ENCODE data around the gene TOMM7. TPM values are rescaled to one million over a fixed set of nuclear protein-coding genes. Genes with fewer than 3 reads are reported as not detected.

The TOMM7 gene
- total RNA-seq, 4 donors from 2014 or later: 73.2 to 217 (median 126) TPM

DNA sequence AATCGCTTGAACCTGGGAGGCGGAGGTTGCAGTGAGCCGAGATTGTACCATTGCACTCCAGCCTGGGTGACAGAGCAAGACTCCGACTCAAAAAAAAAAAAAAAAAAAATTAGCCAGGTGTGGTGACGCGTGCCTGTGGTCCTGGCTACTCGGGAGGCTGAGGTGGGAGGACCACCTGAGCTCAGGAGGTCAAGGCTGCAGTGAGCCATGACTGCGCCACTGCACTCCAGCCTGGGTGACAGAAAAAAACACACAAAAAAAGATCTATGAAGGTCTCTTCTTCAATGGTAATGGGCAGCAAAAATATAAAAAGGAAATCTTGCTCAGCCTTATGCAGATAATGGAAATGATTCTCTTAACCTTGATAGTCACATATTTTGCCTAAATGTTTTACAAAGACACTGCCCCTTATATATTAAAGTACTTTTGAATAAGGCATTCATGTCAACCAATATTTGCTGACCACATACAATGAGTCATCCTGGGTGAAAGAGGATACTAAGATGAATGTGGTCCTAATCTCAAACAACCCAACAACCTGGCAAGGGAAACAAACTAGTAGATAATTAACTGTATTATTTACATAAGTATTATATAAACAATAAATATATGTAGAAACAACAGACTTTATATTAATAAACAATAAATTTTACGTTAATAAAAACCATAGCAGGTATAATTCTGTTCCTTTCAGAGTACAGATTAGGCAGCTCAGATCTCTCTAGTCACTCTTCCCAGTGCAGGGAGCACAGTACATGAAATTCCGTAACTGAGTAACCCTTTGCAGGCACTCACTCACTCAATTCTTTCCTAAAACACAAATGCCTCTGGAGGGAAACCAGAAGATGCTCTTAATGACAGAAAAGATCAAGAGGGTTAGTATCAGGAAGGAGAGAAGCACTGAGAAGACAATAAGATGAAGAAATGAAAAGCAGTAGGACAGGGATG is 8.1 kb downstream of the TOMM7 start:
- peaks cover 0 to 79% (median 8%) of the 10 kb centered on the region in 3 donors for H3K36me3 ChIP-seq
- no peaks in the 10 kb centered on the region for H3K9me3 ChIP-seq
- no peaks in the 10 kb centered on the region for H3K27me3 ChIP-seq
- no peak for DNase-seq
- H3K27ac ChIP-seq: no peak overlapping the region
- TF ChIP-seq POLR2A (IDR thresholded peaks at IDR 0.05): no peak
- TF ChIP-seq CTCF (IDR thresholded peaks at IDR 0.05): no peak
- H3K4me3 ChIP-seq: no peak overlapping the region
- WGBS, 2 donors: 81 to 83% methylated on average over 10 of the region's 10 CpGs
- peaks cover 0 to 13% (median 0%) of the 10 kb centered on the region in 3 donors for H3K4me1 ChIP-seq
- intact Hi-C loops (cut with DNase I): no loop called here

DNA sequence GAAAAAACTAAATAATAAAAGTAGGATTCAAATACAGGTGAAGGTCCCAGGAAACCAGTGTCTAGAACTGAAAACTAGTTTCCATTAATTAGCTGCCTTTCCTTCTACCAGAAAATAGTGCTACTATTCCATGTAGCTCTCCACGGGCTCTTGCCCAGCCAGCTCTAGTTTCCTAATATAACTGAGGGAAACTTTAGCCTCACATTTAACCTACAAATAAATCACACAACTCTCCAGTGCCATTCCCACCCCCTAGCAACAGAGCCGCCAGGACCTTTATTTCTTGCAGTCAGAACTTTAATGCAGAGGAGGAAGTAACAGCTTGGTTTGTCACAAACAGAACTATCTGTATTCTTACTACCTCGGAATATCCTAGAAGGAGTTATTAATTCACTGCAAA is 10.3 kb downstream of the TOMM7 start:
- WGBS, 2 donors: 88 to 94% methylated on average over 3 of the region's 3 CpGs
- TF ChIP-seq CTCF (IDR thresholded peaks at IDR 0.05) (no peak), POLR2A (IDR thresholded peaks at IDR 0.05) (no peak)
- intact Hi-C loops (cut with DNase I): no loop called here

GRCh38 chr7:22811746-22812280 is 10.8 kb downstream of the TOMM7 start:
- no peak overlapping the region for H3K27ac ChIP-seq
- no peaks in the 10 kb centered on the region for H3K27me3 ChIP-seq
- TF ChIP-seq CTCF (IDR thresholded peaks at IDR 0.05) (no peak), POLR2A (IDR thresholded peaks at IDR 0.05) (no peak)
- intact Hi-C loops (cut with DNase I): no loop called here
- WGBS, 2 donors: 82 to 83% methylated on average over 4 of the region's 4 CpGs
- no peak for DNase-seq
- peaks cover 0 to 61% (median 8%) of the 10 kb centered on the region in 3 donors for H3K36me3 ChIP-seq
- H3K9me3 ChIP-seq: no peaks in the 10 kb centered on the region
- no peaks in the 10 kb centered on the region for H3K4me1 ChIP-seq
- no peak overlapping the region for H3K4me3 ChIP-seq

More for the DNA sequence above, 10.3 kb downstream of the TOMM7 start:
- no peak overlapping the region for H3K27ac ChIP-seq
- H3K27me3 ChIP-seq: no peaks in the 10 kb centered on the region
- H3K4me3 ChIP-seq: no peak overlapping the region
- no peak for DNase-seq
- no peaks in the 10 kb centered on the region for H3K4me1 ChIP-seq
- H3K36me3 ChIP-seq: peaks cover 0 to 66% (median 8%) of the 10 kb centered on the region in 3 donors
- H3K9me3 ChIP-seq: no peaks in the 10 kb centered on the region

- TF ChIP-seq CTCF (IDR thresholded peaks at IDR 0.05): no peak
- no peak for TF ChIP-seq POLR2A (IDR thresholded peaks at IDR 0.05)
- WGBS, 2 donors: 91 to 100% methylated on average over 1 of the region's 1 CpG
- no peak overlapping the region for H3K4me3 ChIP-seq
- DNase-seq: no peak
- no peak overlapping the region for H3K27ac ChIP-seq
- H3K27me3 ChIP-seq: no peaks in the 10 kb centered on the region
- intact Hi-C loops (cut with DNase I): no loop called here
- no peaks in the 10 kb centered on the region for H3K4me1 ChIP-seq
- no peaks in the 10 kb centered on the region for H3K9me3 ChIP-seq
- peaks cover 0 to 51% (median 8%) of the 10 kb centered on the region in 3 donors for H3K36me3 ChIP-seq
These were observed 11.8 kb downstream of the TOMM7 start for GRCh38 chr7:22810843-22811242.
